ENCODE results near the gene LRP3. TPM values are rescaled to one million over a fixed set of nuclear protein-coding genes. Genes with fewer than 3 reads are reported as not detected.
"Not testable (repeated sequence)": the region's sequence is repeated elsewhere in the genome, so short reads cannot be mapped to it uniquely, and the experiment has no call there.

LRP3 gene
- polyA plus RNA-seq, 1 donor from 2014 or later = 60.1 TPM

GRCh38 chr19:33208904-33209849, 15.0 kb downstream of the LRP3 start:
- Histone ChIP-seq H3K4me3 (ENCODE audit: low read length) (no peak overlapping the region), H4K20me1 (ENCODE audit: insufficient read depth) (no peaks in the 10 kb centered on the region), H3F3A (ENCODE audit: insufficient read depth, low read length, poor library complexity, severe bottlenecking) (no peaks in the 10 kb centered on the region), H3K79me2 (replicated peaks; ENCODE audit: insufficient read depth, low read length) (no peaks in the 10 kb centered on the region), H3K4me2 (ENCODE audit: low read length) (no peak overlapping the region), H3K9me2 (ENCODE audit: insufficient read depth, low read length) (no peaks in the 10 kb centered on the region), H3K27me3 (ENCODE audit: insufficient read depth, low read depth, low read length) (no peaks in the 10 kb centered on the region), H3K9ac (ENCODE audit: low read length) (no peak overlapping the region), H3K27ac (ENCODE audit: low read length) (no peak overlapping the region), H3K9me3 (ENCODE audit: low read length) (no peaks in the 10 kb centered on the region), H2AFZ (ENCODE audit: low read depth, low read length) (no peak overlapping the region), H3K36me3 (ENCODE audit: insufficient read depth, low read length) (no peaks in the 10 kb centered on the region)
- TF ChIP-seq REST (IDR thresholded peaks at IDR 0.05; ENCODE audit: borderline replicate concordance) (no peak), CTCF (IDR thresholded peaks at IDR 0.05; ENCODE audit: poor library complexity, severe bottlenecking) (no peak), POLR2AphosphoS5 (IDR thresholded peaks at IDR 0.05) (no peak), MXI1 (conservative IDR thresholded peaks at IDR 0.05; ENCODE audit: poor library complexity, severe bottlenecking) (no peak), EZH2 (IDR thresholded peaks at IDR 0.05; ENCODE audit: borderline replicate concordance, insufficient read depth, low read length, poor library complexity, severe bottlenecking) (no peak), RAD21 (conservative IDR thresholded peaks at IDR 0.05) (no peak), EP300 (conservative IDR thresholded peaks at IDR 0.05; ENCODE audit: poor library complexity, severe bottlenecking) (no peak), SMC3 (conservative IDR thresholded peaks at IDR 0.05; ENCODE audit: poor library complexity) (no peak)

- H3K9me2 ChIP-seq (ENCODE audit: insufficient read depth, low read length); H3K27me3 ChIP-seq (ENCODE audit: insufficient read depth, low read depth, low read length); H3K9ac ChIP-seq (ENCODE audit: low read length); H3K4me2 ChIP-seq (ENCODE audit: low read length); H2AFZ ChIP-seq (ENCODE audit: low read depth, low read length); H3K27ac ChIP-seq (ENCODE audit: low read length); H4K20me1 ChIP-seq (ENCODE audit: insufficient read depth); H3K36me3 ChIP-seq (ENCODE audit: insufficient read depth, low read length); H3K4me3 ChIP-seq (ENCODE audit: low read length); H3K9me3 ChIP-seq (ENCODE audit: low read length); H3K79me2 ChIP-seq (replicated peaks; ENCODE audit: insufficient read depth, low read length); H3F3A ChIP-seq (ENCODE audit: insufficient read depth, low read length, poor library complexity, severe bottlenecking): not testable (repeated sequence)
These were observed 15.7 kb downstream of the LRP3 start for GRCh38 chr19:33209850-33210230.

Data from neural cell (in vitro differentiated cells).